H1 (cell line): Measurements from ENCODE around the gene INTS7. TPM values are rescaled to one million over a fixed set of nuclear protein-coding genes. Genes with fewer than 3 reads are reported as not detected.

Experiments used
- CTCF ChIA-PET: fragments of 300-600 bp; sonication (Branson Sonifier 250); formaldehyde crosslinking; loops from one replicate; lab custom pipeline; 2021; ENCODE audit not compliant: partially characterized antibody; lab: Charles Lee
- POLR2A ChIA-PET: fragments of 300-600 bp; sonication (Branson Sonifier 250); formaldehyde crosslinking; loops from one replicate; lab custom pipeline; 2021; ENCODE audit warnings: inconsistent platforms; ENCODE audit not compliant: partially characterized antibody; lab: Charles Lee
- DNase-seq, 2 experiments: peaks; one replicate each; pipeline versions ENCODE4 v3.0.0 to v3.0.0-alpha.2; 2010 to 2022; ENCODE audit warnings: low spot score in 2 of 2, low read depth in 1 of 2, mixed read lengths in 1 of 2
- FAIRE-seq: peaks from 2 replicates; lab custom pipeline; 2011; peaks lifted over from hg19 to GRCh38; lab: Jason Lieb, UNC
- H2AFZ ChIP-seq: 2 replicates; pipeline ENCODE4 v1.8.1; 2012; ENCODE audit warnings: low read length, inconsistent platforms
- H2AK5ac ChIP-seq: 2 replicates; pipeline ENCODE4 v1.6.1; 2013; ENCODE audit warnings: low read depth, low read length
- H2BK120ac ChIP-seq: replicated peaks from 2 replicates; pipeline ENCODE3; 2013; ENCODE audit warnings: low read depth, low read length, inconsistent platforms
- H2BK12ac ChIP-seq: 2 replicates; pipeline ENCODE4 v1.6.1; 2013; ENCODE audit warnings: low read depth, low read length
- H2BK15ac ChIP-seq: 2 replicates; pipeline ENCODE4 v1.6.1; 2013; ENCODE audit warnings: low read length
- H2BK20ac ChIP-seq: 2 replicates; pipeline ENCODE4 v1.6.1; 2013; ENCODE audit warnings: low read length
- H2BK5ac ChIP-seq: 2 replicates; pipeline ENCODE4 v1.6.1; 2013; ENCODE audit warnings: low read depth, low read length
- H3K14ac ChIP-seq: 2 replicates; pipeline ENCODE4 v1.6.1; 2013; ENCODE audit warnings: inconsistent platforms; ENCODE audit not compliant: insufficient read length
- H3K18ac ChIP-seq: 2 replicates; pipeline ENCODE4 v1.6.1; 2013; ENCODE audit warnings: low read length; ENCODE audit errors: extremely low read depth
- H3K23ac ChIP-seq: 2 replicates; pipeline ENCODE4 v1.6.1; 2013; ENCODE audit warnings: inconsistent platforms; ENCODE audit not compliant: insufficient read length
- H3K23me2 ChIP-seq: 2 replicates; pipeline ENCODE4 v1.6.1; 2013; ENCODE audit warnings: low read depth, low read length
- H3K27ac ChIP-seq: 2 replicates; pipeline ENCODE4 v1.6.1; 2011; ENCODE audit warnings: low read depth, low read length, inconsistent platforms
- H3K27me3 ChIP-seq, 4 experiments: replicated peaks in 1 of 4; 1 replicate in 1 of 4; 2 replicates in 3 of 4; pipeline versions ENCODE4 v1.6.1 to v1.8.1; 2011 to 2013; ENCODE audit warnings: low read length in 3 of 4, mild to moderate bottlenecking in 3 of 4, inconsistent platforms in 2 of 4, mixed read lengths in 2 of 4, moderate library complexity in 1 of 4; ENCODE audit not compliant: control insufficient read depth in 3 of 4, insufficient read depth in 3 of 4; ENCODE audit errors: extremely low read depth in 1 of 4
- H3K36me3 ChIP-seq, 4 experiments: 2 replicates each; pipeline versions ENCODE4 v1.6.1 to v1.8.1; 2011 to 2013; ENCODE audit warnings: mild to moderate bottlenecking in 4 of 4, low read length in 3 of 4, moderate library complexity in 2 of 4, control low read depth in 1 of 4, inconsistent platforms in 1 of 4; ENCODE audit not compliant: insufficient read depth in 4 of 4, control insufficient read depth in 2 of 4
- H3K4ac ChIP-seq: replicated peaks from 2 replicates; pipeline ENCODE3; 2013; ENCODE audit warnings: low read length, low read depth, mixed read lengths, inconsistent platforms; ENCODE audit not compliant: insufficient read length
- H3K4me1 ChIP-seq, 4 experiments: replicated peaks in 1 of 4; 1 replicate in 1 of 4; 2 replicates in 3 of 4; pipeline versions ENCODE4 v1.6.1 to v1.8.1; 2011 to 2013; ENCODE audit warnings: low read length in 3 of 4, inconsistent platforms in 2 of 4, mixed read lengths in 1 of 4; ENCODE audit not compliant: insufficient read depth in 4 of 4, control insufficient read depth in 3 of 4
- H3K4me2 ChIP-seq, 2 experiments: 2 replicates each; pipeline versions ENCODE4 v1.6.1 to v1.8.1; 2011 to 2013; ENCODE audit warnings: low read depth in 2 of 2, low read length in 2 of 2, control low read depth in 1 of 2, inconsistent platforms in 1 of 2, mild to moderate bottlenecking in 1 of 2; ENCODE audit not compliant: insufficient read depth in 1 of 2
- H3K4me3 ChIP-seq, 4 experiments: fragments of 200-600, 300-600 bp in 1 of 4; sonication (generic), shearing (Covaris generic), sonication (Bioruptor Twin) in 1 of 4; 2 replicates each; pipeline versions ENCODE4 v1.5.1 to v1.8.1; 2011 to 2016; ENCODE audit warnings: low read length in 4 of 4, low read depth in 3 of 4, control low read depth in 2 of 4, inconsistent platforms in 2 of 4, mild to moderate bottlenecking in 2 of 4, mixed read lengths in 1 of 4, moderate library complexity in 1 of 4; ENCODE audit not compliant: insufficient read depth in 2 of 4; ENCODE audit errors: extremely low read depth in 1 of 4
- H3K56ac ChIP-seq: replicated peaks from 2 replicates; pipeline ENCODE3; 2013; ENCODE audit warnings: low read depth, mild to moderate bottlenecking, mixed read lengths, low read length, inconsistent platforms; ENCODE audit not compliant: insufficient read length
- H3K79me1 ChIP-seq: 2 replicates; pipeline ENCODE4 v1.6.1; 2013; ENCODE audit warnings: low read depth, low read length, control low read depth
- H3K79me2 ChIP-seq, 2 experiments: 2 replicates each; pipeline versions ENCODE4 v1.6.1 to v1.8.1; 2012 to 2013; ENCODE audit warnings: low read length in 2 of 2, mild to moderate bottlenecking in 2 of 2, inconsistent platforms in 1 of 2; ENCODE audit not compliant: insufficient read depth in 2 of 2, control insufficient read depth in 1 of 2
- H3K9ac ChIP-seq, 4 experiments: replicated peaks in 1 of 4; 1 replicate in 1 of 4; 2 replicates in 3 of 4; pipeline versions ENCODE4 v1.6.1 to v1.8.1; 2011 to 2013; ENCODE audit warnings: low read depth in 3 of 4, low read length in 3 of 4, control low read depth in 2 of 4, mild to moderate bottlenecking in 2 of 4, moderate library complexity in 2 of 4, inconsistent platforms in 1 of 4; ENCODE audit errors: extremely low read depth in 1 of 4
- H3K9me3 ChIP-seq, 2 experiments: 2 replicates each; pipeline versions ENCODE4 v1.6.1 to v1.8.1; 2012 to 2013; ENCODE audit warnings: mild to moderate bottlenecking in 2 of 2, moderate library complexity in 2 of 2, control low read depth in 1 of 2, inconsistent platforms in 1 of 2, low read depth in 1 of 2, low read length in 1 of 2, mixed read lengths in 1 of 2; ENCODE audit not compliant: insufficient read depth in 2 of 2
- H4K20me1 ChIP-seq, 2 experiments: replicated peaks in 1 of 2; 2 replicates each; pipeline versions ENCODE3 to v1.8.1; 2011 to 2013; ENCODE audit warnings: inconsistent platforms in 2 of 2, low read length in 2 of 2, mild to moderate bottlenecking in 1 of 2; ENCODE audit not compliant: insufficient read depth in 2 of 2, control insufficient read depth in 1 of 2
- H4K5ac ChIP-seq: 2 replicates; pipeline ENCODE4 v1.6.1; 2013; ENCODE audit warnings: low read length, low read depth, mixed read lengths, inconsistent platforms; ENCODE audit not compliant: insufficient read length
- H4K8ac ChIP-seq: 2 replicates; pipeline ENCODE4 v1.8.0; 2013; ENCODE audit warnings: mild to moderate bottlenecking, moderate library complexity, low read length, inconsistent platforms; ENCODE audit not compliant: insufficient read depth; ENCODE audit errors: extremely low read depth
- H4K91ac ChIP-seq: replicated peaks from 2 replicates; pipeline ENCODE3; 2013; ENCODE audit warnings: low read length, mixed read lengths, inconsistent platforms; ENCODE audit not compliant: insufficient read length
- CBX8 ChIP-seq: fragments of 300-800, 300-1000 bp; sonication (generic); IDR thresholded peaks from 2 replicates; pipeline ENCODE4 v1.7.1; 2016; ENCODE audit warnings: low read depth, low read length, borderline replicate concordance
- CHD1 ChIP-seq: IDR thresholded peaks from 2 replicates; pipeline ENCODE4 v1.6.1; 2012; ENCODE audit warnings: low read depth, low read length, improper control_type of control experiment
- CTBP2 ChIP-seq: IDR thresholded peaks from 2 replicates; pipeline ENCODE4 v1.7.0; 2011; ENCODE audit warnings: borderline replicate concordance, mild to moderate bottlenecking, moderate library complexity, mixed read lengths, low read length; ENCODE audit not compliant: insufficient read depth, insufficient read length
- CTCF ChIP-seq, 3 experiments: IDR thresholded peaks; 1 replicate in 2 of 3; 2 replicates in 1 of 3; pipeline versions ENCODE4 v1.5.1 to v1.6.1; 2011; ENCODE audit warnings: low read length in 3 of 3, mild to moderate bottlenecking in 3 of 3, inconsistent platforms in 2 of 3, low read depth in 1 of 3, moderate library complexity in 1 of 3; ENCODE audit not compliant: insufficient read depth in 1 of 3; ENCODE audit errors: control extremely low read depth in 1 of 3
- GABPA ChIP-seq: IDR thresholded peaks from 2 replicates; pipeline ENCODE4 v1.6.1; 2011; ENCODE audit warnings: mild to moderate bottlenecking, low read length, moderate library complexity, borderline replicate concordance; ENCODE audit not compliant: insufficient read depth
- RNF2 ChIP-seq: fragments of 200-900, 300-1000 bp; sonication (generic); IDR thresholded peaks from 2 replicates; pipeline ENCODE4 v1.7.1; 2016; ENCODE audit warnings: borderline replicate concordance, low read depth, mild to moderate bottlenecking, antibody characterized with exemption, low read length; ENCODE audit not compliant: poor library complexity, severe bottlenecking; ENCODE audit errors: missing control alignments
- RXRA ChIP-seq: IDR thresholded peaks from 2 replicates; pipeline ENCODE4 v1.6.1; 2011; ENCODE audit warnings: low read depth, mild to moderate bottlenecking, low read length, moderate library complexity; ENCODE audit not compliant: insufficient read depth
- SIN3A ChIP-seq, 2 experiments: IDR thresholded peaks in 1 of 2; conservative IDR thresholded peaks in 1 of 2; 2 replicates each; pipeline ENCODE4 v1.6.1; 2011 to 2012; ENCODE audit warnings: low read length in 2 of 2, improper control_type of control experiment in 1 of 2, low read depth in 1 of 2, mild to moderate bottlenecking in 1 of 2
- SP2 ChIP-seq: IDR thresholded peaks from 2 replicates; pipeline ENCODE4 v1.6.1; 2012; ENCODE audit warnings: mild to moderate bottlenecking, low read length, inconsistent platforms
- TBP ChIP-seq: IDR thresholded peaks from 2 replicates; pipeline ENCODE4 v1.6.1; 2011; ENCODE audit warnings: low read depth, low read length, improper control_type of control experiment
- ZNF274 ChIP-seq: IDR thresholded peaks from 2 replicates; pipeline ENCODE4 v1.7.0; 2012; ENCODE audit warnings: low read length, borderline replicate concordance; ENCODE audit errors: extremely low read depth
- WGBS, 2 experiments: shearing (Covaris generic) in 1 of 2; methylation state at CpG; one replicate each; pipeline versions ENCODE4 v1.1.6 to v1.1.7; 2013 to 2015; ENCODE audit warnings: low lambda C conversion rate in 2 of 2, mixed read lengths in 2 of 2, inconsistent platforms in 1 of 2, low coverage in 1 of 2, missing lambda C conversion rate in 1 of 2; ENCODE audit not compliant: insufficient replicate concordance in 2 of 2, insufficient coverage in 1 of 2, insufficient read length in 1 of 2; ENCODE audit errors: extremely low coverage in 1 of 2, missing lambda C conversion rate in 1 of 2; 5-methylcytosine and 5-hydroxymethylcytosine counted together
- polyA plus RNA-seq, 7 experiments: library from polyadenylated mRNA; depleted of rRNA in 3 of 7; stranded (reverse) in 5 of 7; unstranded in 2 of 7; fragments of >200 nt in 5 of 7; fragments of 200-250 nt in 2 of 7; gene quantifications; 1 replicate in 5 of 7; 2 replicates in 1 of 7; 4 replicates in 1 of 7; pipeline versions ENCODE4 v1.2.1 to v1.2.3, GENCODE V29; 2011 to 2013; ENCODE audit warnings: missing spikeins in 2 of 7, mixed read lengths in 2 of 7
- total RNA-seq: library from RNA; stranded (reverse); fragmentation: NEBNext Ultra II Directional; extraction: Animal tissue kit (Norgen Biotek cat#: 25700); gene quantifications from 2 replicates; pipeline ENCODE4 v1.2.1, GENCODE V29; 2021

INTS7 gene
- total and polyA plus RNA-seq, 2 of the 8 experiments (the other 6 are each of a cell fraction or from before 2014, with no cell fraction given), result 15.2 to 22.4 TPM

GRCh38 chr1:211908453-211908852 is 126.9 kb downstream of the INTS7 start:
- H4K8ac ChIP-seq, result no peak overlapping the region
- DNase-seq, result no peak
- H3K4me1 ChIP-seq, result no peaks in the 10 kb centered on the region
- H3K23ac ChIP-seq, result no peak overlapping the region
- H3K4ac ChIP-seq, result no peak overlapping the region
- no peak overlapping the region for H3K27ac ChIP-seq
- no peak overlapping the region for H3K4me3 ChIP-seq
- no peak for FAIRE-seq
- H2BK12ac ChIP-seq, result no peak overlapping the region
- 88% methylated on average over 2 of the region's 2 CpGs; no CpG with 5 or more reads in 1 of the 2 experiments for WGBS, 2 experiments
- H3K27me3 ChIP-seq, result no peaks in the 10 kb centered on the region
- H2BK15ac ChIP-seq, result no peak overlapping the region
- no peak overlapping the region for H2AFZ ChIP-seq
- no peaks in the 10 kb centered on the region for H3K79me2 ChIP-seq
- no peak overlapping the region for H3K18ac ChIP-seq
- H3K4me2 ChIP-seq, result no peak overlapping the region
- peaks cover 0 to 6% of the 10 kb centered on the region in 2 experiments; a peak in 2 of 4 replicates for H3K9me3 ChIP-seq
- no peak overlapping the region for H2AK5ac ChIP-seq
- H4K5ac ChIP-seq, result no peak overlapping the region
- ChIA-PET POLR2A (no interaction called here), CTCF (no interaction called here)
- H2BK120ac ChIP-seq, result no peak overlapping the region
- no peak overlapping the region for H3K9ac ChIP-seq
- no peak overlapping the region for H4K91ac ChIP-seq
- no peak overlapping the region for H3K14ac ChIP-seq
- H2BK5ac ChIP-seq, result no peak overlapping the region
- H3K36me3 ChIP-seq, result no peaks in the 10 kb centered on the region
- no peak overlapping the region for H2BK20ac ChIP-seq
- H4K20me1 ChIP-seq, result no peaks in the 10 kb centered on the region
- no peak overlapping the region for H3K56ac ChIP-seq
- no peaks in the 10 kb centered on the region for H3K23me2 ChIP-seq
- no peaks in the 10 kb centered on the region for H3K79me1 ChIP-seq
- no peak for TF ChIP-seq ZNF274
- no peak for TF ChIP-seq CHD1
- no peak for TF ChIP-seq RXRA
- TF ChIP-seq SP2, result no peak
- TF ChIP-seq CTCF (IDR thresholded peaks at IDR 0.05; ENCODE audit: control extremely low read depth in 1 of 3, insufficient read depth in 1 of 3, low read depth in 1 of 3, low read length in 3 of 3), result no peak
- TF ChIP-seq TBP, result no peak
- TF ChIP-seq SIN3A (conservative IDR thresholded peaks at IDR 0.05 in 1 of 2, IDR thresholded peaks at IDR 0.05 in 1 of 2; ENCODE audit: low read depth in 1 of 2, low read length in 2 of 2), result no peak
- no peak for TF ChIP-seq RNF2
- TF ChIP-seq CTBP2, result no peak
- no peak for TF ChIP-seq CBX8
- no peak for TF ChIP-seq GABPA
